HepG2 (cell line): ENCODE data around the gene ANG. TPM values are rescaled to one million over a fixed set of nuclear protein-coding genes. Genes with fewer than 3 reads are reported as not detected.
A peak's percentile ranks its signal among the peaks of the same experiment; 100 is the strongest.

Source experiments
- ATAC-seq: fragments of 200-7000 bp; cut with Tn5 transposase; 3 replicates; pipeline ENCODE4 v1.9.1; 2020; ENCODE audit warnings: mild to moderate bottlenecking, moderate library complexity
- BruUV-seq: library from RNA; stranded (reverse); fragments of 400-500 nt; replicated peaks from 2 replicates; lab custom pipeline; 2021; lab: Mats Ljungman, UMichigan
- CTCF ChIA-PET: fragments of 300-600 bp; formaldehyde crosslinking; extraction: SDS; loops from one replicate; lab custom pipeline; 2021; ENCODE audit warnings: low total read pairs, inconsistent platforms, low intra/inter-chr PET ratio; lab: Yijun Ruan, JAX
- POLR2A ChIA-PET: fragments of 350-600 bp; sonication (Branson Sonifier 250); formaldehyde crosslinking; loops from one replicate; lab custom pipeline; 2020; ENCODE audit warnings: antibody characterized with exemption, inconsistent platforms; lab: Yijun Ruan, JAX
- DNase-seq: peaks from one replicate; pipeline ENCODE4 v3.0.0-alpha.2; 2015; ENCODE audit warnings: low spot score
- FAIRE-seq: peaks from 3 replicates; lab custom pipeline; 2011; peaks lifted over from hg19 to GRCh38; lab: Jason Lieb, UNC
- H2AFZ ChIP-seq: one replicate; pipeline ENCODE4 v1.6.1; 2011; ENCODE audit warnings: low read length, inconsistent platforms
- H3K27ac ChIP-seq: fragments of 300-600 bp; 3 replicates; pipeline ENCODE4 v1.8.0; 2011; ENCODE audit warnings: mixed run types, mild to moderate bottlenecking, mixed read lengths, low read length, inconsistent platforms; ENCODE audit not compliant: insufficient read depth; ENCODE audit errors: extremely low read length
- H3K27me3 ChIP-seq, 2 experiments: fragments of 200-600 bp in 1 of 2; 2 replicates in 1 of 2; 3 replicates in 1 of 2; pipeline versions ENCODE4 v1.6.0 to v1.8.0; 2011; ENCODE audit warnings: low read length in 2 of 2, mild to moderate bottlenecking in 2 of 2, moderate library complexity in 2 of 2, inconsistent platforms in 1 of 2; ENCODE audit not compliant: insufficient read depth in 2 of 2, control insufficient read depth in 1 of 2
- H3K36me3 ChIP-seq, 2 experiments: fragments of 200-600 bp in 1 of 2; replicated peaks in 1 of 2; 2 replicates in 1 of 2; 3 replicates in 1 of 2; pipeline versions ENCODE4 v1.5.1 to v1.8.0; 2011; ENCODE audit warnings: low read length in 2 of 2, inconsistent platforms in 1 of 2; ENCODE audit not compliant: insufficient read depth in 2 of 2, control insufficient read depth in 1 of 2
- H3K4me1 ChIP-seq: 2 replicates; pipeline ENCODE4 v1.5.1; 2012; ENCODE audit warnings: low read length, inconsistent platforms; ENCODE audit not compliant: insufficient read depth
- H3K4me2 ChIP-seq: 2 replicates; pipeline ENCODE4 v1.6.0; 2011; ENCODE audit warnings: low read depth, low read length, inconsistent platforms
- H3K4me3 ChIP-seq, 3 experiments: fragments of 200-600 bp in 1 of 3; sonication (generic), shearing (Covaris generic) in 1 of 3; replicated peaks in 1 of 3; 2 replicates each; pipeline ENCODE4 v1.5.1; 2011 to 2016; ENCODE audit warnings: low read length in 3 of 3, inconsistent platforms in 2 of 3, low read depth in 2 of 3, mild to moderate bottlenecking in 2 of 3, control low read depth in 1 of 3, mixed read lengths in 1 of 3; ENCODE audit not compliant: insufficient read depth in 1 of 3
- H3K79me2 ChIP-seq: one replicate; pipeline ENCODE4 v1.6.1; 2011; ENCODE audit warnings: low read length, inconsistent platforms; ENCODE audit not compliant: insufficient read depth
- H3K9ac ChIP-seq: 2 replicates; pipeline ENCODE4 v1.6.0; 2011; ENCODE audit warnings: mild to moderate bottlenecking, low read depth, low read length, inconsistent platforms; ENCODE audit not compliant: insufficient read depth
- H3K9me3 ChIP-seq: 2 replicates; pipeline ENCODE4 v1.5.1; 2012; ENCODE audit warnings: mild to moderate bottlenecking, low read length
- H4K20me1 ChIP-seq: 2 replicates; pipeline ENCODE4 v1.6.0; 2011; ENCODE audit warnings: inconsistent platforms, mild to moderate bottlenecking, low read length, moderate library complexity; ENCODE audit not compliant: insufficient read depth
- DNMT3B ChIP-seq: conservative IDR thresholded peaks from 2 replicates; pipeline ENCODE4 v1.6.1; 2016; ENCODE audit warnings: missing biosample characterization, control low read depth
- ELF3 ChIP-seq: IDR thresholded peaks from 2 replicates; pipeline ENCODE4 v1.6.1; 2016; ENCODE audit warnings: missing genetic modification reagents, missing compliant biosample characterization
- FLYWCH1 ChIP-seq: sonication (generic); formaldehyde crosslinking; IDR thresholded peaks from 2 replicates; pipeline ENCODE4 v1.8.1; 2023; ENCODE audit warnings: mild to moderate bottlenecking, missing genetic modification reagents
- MIXL1 ChIP-seq: IDR thresholded peaks from 2 replicates; pipeline ENCODE4 v1.6.1; 2016
- MXD4 ChIP-seq: IDR thresholded peaks from 2 replicates; pipeline ENCODE4 v1.6.1; 2016; ENCODE audit warnings: mild to moderate bottlenecking, missing biosample characterization, missing genetic modification reagents
- RARG ChIP-seq: sonication (generic); formaldehyde crosslinking; IDR thresholded peaks from 2 replicates; pipeline ENCODE4 v1.4.0; 2020; ENCODE audit warnings: low read depth, mild to moderate bottlenecking, missing genetic modification reagents
- SCMH1 ChIP-seq: sonication (generic); formaldehyde crosslinking; IDR thresholded peaks from 2 replicates; pipeline ENCODE4 v1.9.0; 2021; ENCODE audit warnings: missing genetic modification reagents, mild to moderate bottlenecking, borderline replicate concordance
- SMYD3 ChIP-seq: sonication (generic); formaldehyde crosslinking; IDR thresholded peaks from 2 replicates; pipeline ENCODE4 v1.8.1; 2023; ENCODE audit warnings: mild to moderate bottlenecking, missing genetic modification reagents
- SOX13 ChIP-seq, 3 experiments: fragments of 450-650 bp in 1 of 3; sonication (generic) in 1 of 3; formaldehyde crosslinking in 1 of 3; IDR thresholded peaks in 2 of 3; conservative IDR thresholded peaks in 1 of 3; 2 replicates each; pipeline versions ENCODE4 v1.5.0 to v1.6.1; 2016 to 2020; ENCODE audit warnings: antibody characterized with exemption in 1 of 3, mild to moderate bottlenecking in 1 of 3, missing compliant biosample characterization in 1 of 3, missing genetic modification reagents in 1 of 3, moderate library complexity in 1 of 3
- SRY ChIP-seq: sonication (generic); formaldehyde crosslinking; IDR thresholded peaks from 2 replicates; pipeline ENCODE4 v1.8.0; 2022; ENCODE audit warnings: mild to moderate bottlenecking, missing genetic modification reagents
- ZNF253 ChIP-seq: sonication (generic); formaldehyde crosslinking; IDR thresholded peaks from 2 replicates; pipeline ENCODE4 v1.8.0; 2022; ENCODE audit warnings: mild to moderate bottlenecking, missing genetic modification reagents, borderline replicate concordance
- ZNF3 ChIP-seq: IDR thresholded peaks from 2 replicates; pipeline ENCODE4 v1.7.0; 2017; ENCODE audit warnings: inconsistent platforms
- ZNF709 ChIP-seq: sonication (generic); formaldehyde crosslinking; IDR thresholded peaks from 2 replicates; pipeline ENCODE4 v1.5.0; 2020; ENCODE audit warnings: mild to moderate bottlenecking, missing genetic modification reagents
- WGBS: methylation state at CpG from one replicate; pipeline ENCODE4 v1.1.6; 2017; ENCODE audit warnings: low lambda C conversion rate; 5-methylcytosine and 5-hydroxymethylcytosine counted together
- in situ Hi-C: cut with HindIII; loops from 2 replicates; pipeline ENCODE4 v1.10.0; 2017; ENCODE audit warnings: low pct_unique_long_range_greater_than_20kb; ENCODE audit not compliant: extremely low pct_ligation_motif_present
- intact Hi-C: fragments of 100-400 bp; cut with micrococcal nuclease; formaldehyde crosslinking; loops from one replicate; pipeline ENCODE4 v1.10.0; 2022; ENCODE audit not compliant: unreplicated experiment
- polyA plus RNA-seq, 8 experiments: library from polyadenylated mRNA; depleted of rRNA in 3 of 8; stranded (reverse) in 7 of 8; unstranded in 1 of 8; fragments of >200 nt; fragmentation: Illumina TruSeq in 4 of 8; extraction: Trizol in 4 of 8; gene quantifications; 2 replicates each; pipeline versions ENCODE4 v1.2.1 to v1.2.3, GENCODE V29; 2011 to 2016; ENCODE audit warnings: low read depth in 4 of 8, missing spikeins in 1 of 8, mixed read lengths in 1 of 8; ENCODE audit not compliant: insufficient read depth in 1 of 8
- total RNA-seq, 5 experiments: library from RNA; depleted of rRNA; stranded (reverse); fragments of >200 nt; fragmentation: Illumina TruSeq; extraction: Trizol; gene quantifications; 2 replicates each; pipeline ENCODE4 v1.2.3, GENCODE V29; 2016; ENCODE audit warnings: low read depth in 1 of 5
- TF ChIP-seq, protein P1 (sequence below): sonication (generic); formaldehyde crosslinking; conservative IDR thresholded peaks from 2 replicates; pipeline ENCODE4 v1.4.0; 2020; ENCODE audit warnings: missing genetic modification reagents
- TF ChIP-seq, protein P2 (sequence below): sonication (generic); formaldehyde crosslinking; IDR thresholded peaks from 2 replicates; pipeline ENCODE4 v1.4.0; 2020; ENCODE audit warnings: missing genetic modification reagents, borderline replicate concordance
- TF ChIP-seq, protein P3 (sequence below): sonication (generic); formaldehyde crosslinking; IDR thresholded peaks from 2 replicates; pipeline ENCODE4 v1.5.0; 2020; ENCODE audit warnings: missing genetic modification reagents, mild to moderate bottlenecking, borderline replicate concordance

Gene ANG
- total and polyA plus RNA-seq, 2 of the 13 experiments (the other 11 are each of a cell fraction or from before 2014, with no cell fraction given) = 83.6 to 401 TPM

DNA sequence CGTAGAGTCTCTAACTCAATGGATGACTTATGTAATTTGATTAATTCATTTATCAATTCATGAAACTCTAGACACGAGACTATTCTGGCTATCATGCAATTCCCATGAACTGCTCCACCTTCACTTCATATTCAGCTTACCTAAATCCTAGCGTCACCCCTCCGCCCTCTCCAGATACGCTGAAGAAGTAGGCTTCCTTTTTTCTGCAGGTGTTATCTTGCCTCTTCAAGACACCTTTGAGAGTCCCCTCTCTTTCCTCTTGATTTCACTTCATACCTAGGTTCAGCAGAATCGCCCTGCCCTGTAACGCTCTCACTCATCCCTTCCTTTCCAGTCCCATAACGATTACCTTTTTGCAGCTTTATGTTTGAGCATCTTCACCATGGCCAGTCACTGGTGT lies 8.2 kb upstream of the ANG start (continued):
- TF ChIP-seq MXD4 (CRISPR knock-in tag) = peak; percentile 36; the same call in 1 of the 2 replicates
- TF ChIP-seq MIXL1 = peak; percentile 50; the same call in 1 of the 2 replicates
- TF ChIP-seq, protein P1, sequence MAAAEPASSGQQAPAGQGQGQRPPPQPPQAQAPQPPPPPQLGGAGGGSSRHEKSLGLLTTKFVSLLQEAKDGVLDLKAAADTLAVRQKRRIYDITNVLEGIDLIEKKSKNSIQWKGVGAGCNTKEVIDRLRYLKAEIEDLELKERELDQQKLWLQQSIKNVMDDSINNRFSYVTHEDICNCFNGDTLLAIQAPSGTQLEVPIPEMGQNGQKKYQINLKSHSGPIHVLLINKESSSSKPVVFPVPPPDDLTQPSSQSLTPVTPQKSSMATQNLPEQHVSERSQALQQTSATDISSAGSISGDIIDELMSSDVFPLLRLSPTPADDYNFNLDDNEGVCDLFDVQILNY (CRISPR knock-in tag) = no peak
- TF ChIP-seq SCMH1 (CRISPR knock-in tag) = no peak

DNA sequence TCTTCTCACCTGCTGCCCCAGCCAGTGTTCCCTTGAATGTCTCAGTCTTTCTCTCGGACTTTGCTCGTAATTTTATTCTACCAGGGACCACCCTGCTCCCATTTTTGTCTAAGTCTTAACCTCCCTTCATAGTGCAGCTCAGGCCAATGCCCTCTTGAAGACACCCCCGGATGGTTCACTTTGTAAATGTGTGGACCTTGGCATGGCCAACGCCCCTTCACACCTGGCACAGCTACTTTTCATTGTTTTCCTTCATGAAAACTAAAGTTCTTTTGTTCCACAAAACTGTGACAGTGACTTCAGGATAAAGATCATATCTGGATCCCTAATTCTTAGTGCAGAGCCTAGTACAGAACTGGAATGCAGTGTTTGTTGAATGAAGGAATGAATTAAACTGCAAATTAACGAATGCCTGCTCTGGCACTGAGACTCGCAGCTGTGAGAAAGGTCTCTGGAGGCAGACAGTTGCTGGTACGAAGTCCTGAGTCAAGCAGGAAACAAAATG lies 7.7 kb upstream of the ANG start:
- POLR2A ChIA-PET = interaction anchor here (1.0 to 8.9 kb wide), 15 partner anchors 9 to 423 kb away, joined by 3 to 141 read pairs (median 22); partner anchors contain the start of genes ANG, APEX1, OSGEP and PARP2
- TF ChIP-seq SOX13 (IDR thresholded peaks at IDR 0.05) (no peak), SOX13 (CRISPR knock-in tag; conservative IDR thresholded peaks at IDR 0.05 in 1 of 2, IDR thresholded peaks at IDR 0.05 in 1 of 2) (peak in 1 of 2 experiments; percentile 15; a peak in 1 of 4 replicates), SMYD3 (peak; percentile 72; the same call in 1 of the 2 replicates), DNMT3B (CRISPR knock-in tag) (0 out of 2 replicates have a peak, but pooled peaks have one; percentile 22), ELF3 (CRISPR knock-in tag) (no peak), ZNF709 (CRISPR knock-in tag) (0 out of 2 replicates have a peak, but pooled peaks have one; percentile 0), ZNF253 (CRISPR knock-in tag) (no peak), ZNF3 (CRISPR knock-in tag) (peak; percentile 91; the same call in 1 of the 2 replicates), FLYWCH1 (CRISPR knock-in tag) (no peak), SRY (CRISPR knock-in tag) (0 out of 2 replicates have a peak, but pooled peaks have one; percentile 3), RARG (CRISPR knock-in tag) (0 out of 2 replicates have a peak, but pooled peaks have one; percentile 3)
- TF ChIP-seq, protein P2, sequence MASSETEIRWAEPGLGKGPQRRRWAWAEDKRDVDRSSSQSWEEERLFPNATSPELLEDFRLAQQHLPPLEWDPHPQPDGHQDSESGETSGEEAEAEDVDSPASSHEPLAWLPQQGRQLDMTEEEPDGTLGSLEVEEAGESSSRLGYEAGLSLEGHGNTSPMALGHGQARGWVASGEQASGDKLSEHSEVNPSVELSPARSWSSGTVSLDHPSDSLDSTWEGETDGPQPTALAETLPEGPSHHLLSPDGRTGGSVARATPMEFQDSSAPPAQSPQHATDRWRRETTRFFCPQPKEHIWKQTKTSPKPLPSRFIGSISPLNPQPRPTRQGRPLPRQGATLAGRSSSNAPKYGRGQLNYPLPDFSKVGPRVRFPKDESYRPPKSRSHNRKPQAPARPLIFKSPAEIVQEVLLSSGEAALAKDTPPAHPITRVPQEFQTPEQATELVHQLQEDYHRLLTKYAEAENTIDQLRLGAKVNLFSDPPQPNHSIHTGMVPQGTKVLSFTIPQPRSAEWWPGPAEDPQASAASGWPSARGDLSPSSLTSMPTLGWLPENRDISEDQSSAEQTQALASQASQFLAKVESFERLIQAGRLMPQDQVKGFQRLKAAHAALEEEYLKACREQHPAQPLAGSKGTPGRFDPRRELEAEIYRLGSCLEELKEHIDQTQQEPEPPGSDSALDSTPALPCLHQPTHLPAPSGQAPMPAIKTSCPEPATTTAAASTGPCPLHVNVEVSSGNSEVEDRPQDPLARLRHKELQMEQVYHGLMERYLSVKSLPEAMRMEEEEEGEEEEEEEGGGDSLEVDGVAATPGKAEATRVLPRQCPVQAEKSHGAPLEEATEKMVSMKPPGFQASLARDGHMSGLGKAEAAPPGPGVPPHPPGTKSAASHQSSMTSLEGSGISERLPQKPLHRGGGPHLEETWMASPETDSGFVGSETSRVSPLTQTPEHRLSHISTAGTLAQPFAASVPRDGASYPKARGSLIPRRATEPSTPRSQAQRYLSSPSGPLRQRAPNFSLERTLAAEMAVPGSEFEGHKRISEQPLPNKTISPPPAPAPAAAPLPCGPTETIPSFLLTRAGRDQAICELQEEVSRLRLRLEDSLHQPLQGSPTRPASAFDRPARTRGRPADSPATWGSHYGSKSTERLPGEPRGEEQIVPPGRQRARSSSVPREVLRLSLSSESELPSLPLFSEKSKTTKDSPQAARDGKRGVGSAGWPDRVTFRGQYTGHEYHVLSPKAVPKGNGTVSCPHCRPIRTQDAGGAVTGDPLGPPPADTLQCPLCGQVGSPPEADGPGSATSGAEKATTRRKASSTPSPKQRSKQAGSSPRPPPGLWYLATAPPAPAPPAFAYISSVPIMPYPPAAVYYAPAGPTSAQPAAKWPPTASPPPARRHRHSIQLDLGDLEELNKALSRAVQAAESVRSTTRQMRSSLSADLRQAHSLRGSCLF (CRISPR knock-in tag) = no peak
- TF ChIP-seq, protein P3, sequence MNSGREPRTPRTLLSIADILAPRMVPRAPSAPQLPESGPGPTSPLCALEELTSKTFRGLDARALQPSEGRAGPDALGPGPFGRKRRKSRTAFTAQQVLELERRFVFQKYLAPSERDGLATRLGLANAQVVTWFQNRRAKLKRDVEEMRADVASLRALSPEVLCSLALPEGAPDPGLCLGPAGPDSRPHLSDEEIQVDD = 0 out of 2 replicates have a peak, but pooled peaks have one; percentile 6

More for the DNA sequence above, 7.7 kb upstream of the ANG start:
- peak overlapping the region; percentile 83 to 89 (median 89) for H3K4me3 ChIP-seq
- peak overlapping the region; percentile 91 for H2AFZ ChIP-seq
- ATAC-seq = no peak
- WGBS = 1% methylated on average over 7 of the region's 7 CpGs
- no peaks in the 10 kb centered on the region for H3K9me3 ChIP-seq
- H3K36me3 ChIP-seq = no peaks in the 10 kb centered on the region
- in situ Hi-C loops (loop anchor here (5.0 to 10.0 kb wide), 3 partner anchors 49 to 356 kb away; partner anchors contain the start of gene PIP4P1), intact Hi-C loops (loop anchor here (1.0 to 5.0 kb wide), 2 partner anchors 9 to 376 kb away; partner anchors contain the start of gene RNASE8)
- peaks cover 13% of the 10 kb centered on the region for H3K79me2 ChIP-seq
- DNase-seq = no peak
- peak overlapping the region; percentile 95 for H3K9ac ChIP-seq
- peak overlapping the region; percentile 97 for H3K27ac ChIP-seq
- BruUV-seq = no TSS peak
- CTCF ChIA-PET = interaction anchor here (1.4 kb wide), 1 partner anchor 72 kb away, joined by 3 read pairs; no protein-coding TSS in a partner anchor
- no peaks in the 10 kb centered on the region for H4K20me1 ChIP-seq
- FAIRE-seq = no peak
- H3K4me2 ChIP-seq = peak overlapping the region; percentile 96
- peaks cover 0 to 5% of the 10 kb centered on the region in 2 experiments; a peak in 1 of 5 replicates for H3K27me3 ChIP-seq
- H3K4me1 ChIP-seq = peaks cover 28% of the 10 kb centered on the region
